ENCODE measurements around the gene NPTX2. TPM values are rescaled to one million over a fixed set of nuclear protein-coding genes. Genes with fewer than 3 reads are reported as not detected.

Gene NPTX2
- total and polyA plus RNA-seq, 10 of the 15 experiments (the other 5 are each of a cell fraction or from before 2014, with no cell fraction given) = 0.04 TPM; not detected in 9

DNA sequence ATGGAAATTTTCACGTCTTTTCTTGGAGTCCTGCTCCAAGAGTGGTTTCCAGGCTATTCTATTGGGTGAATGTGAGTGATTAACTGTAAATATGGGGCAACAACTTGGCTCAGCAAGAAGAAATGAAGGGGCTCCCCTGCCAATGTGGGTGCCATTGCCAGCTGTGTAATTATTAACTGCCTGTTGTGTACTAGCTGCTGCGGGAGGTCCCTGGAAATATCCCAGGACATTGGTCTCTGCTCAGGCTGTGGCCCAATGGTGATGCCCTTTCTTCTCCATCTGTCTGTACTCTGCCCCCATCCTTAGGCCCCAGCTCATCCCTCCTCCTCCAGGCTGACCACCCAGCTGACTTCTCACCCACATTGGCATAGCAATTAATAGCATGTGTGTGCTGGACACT is 29.4 kb downstream of the NPTX2 start:
- Histone ChIP-seq H3K79me2 (ENCODE audit: control insufficient read depth, insufficient read depth, low read length) (no peaks in the 10 kb centered on the region), H3K36me3 (ENCODE audit: control insufficient read depth in 2 of 2, insufficient read depth in 2 of 2, low read length in 1 of 2) (no peaks in the 10 kb centered on the region), H3K27me3 (replicated peaks in 1 of 2; ENCODE audit: control insufficient read depth in 2 of 2, insufficient read depth in 2 of 2, low read length in 1 of 2) (no peaks in the 10 kb centered on the region), H3K27ac (ENCODE audit: control insufficient read depth, insufficient read depth) (no peak overlapping the region), H4K20me1 (ENCODE audit: control insufficient read depth, insufficient read depth) (no peaks in the 10 kb centered on the region), H2AFZ (ENCODE audit: control insufficient read depth, low read depth, low read length) (no peak overlapping the region), H3K4me2 (ENCODE audit: control insufficient read depth, insufficient read depth) (no peak overlapping the region), H3K4me1 (ENCODE audit: control insufficient read depth, insufficient read depth, low read length) (peaks cover 23% of the 10 kb centered on the region), H3K4me3 (no peak overlapping the region), H3K9ac (ENCODE audit: control insufficient read depth, insufficient read depth, low read length) (no peak overlapping the region), H3K9me3 (replicated peaks; ENCODE audit: control insufficient read depth, insufficient read depth, low read length) (no peaks in the 10 kb centered on the region; the same call in 1 of the 3 replicates)
- 8% methylated on average over 2 of the region's 2 CpGs for WGBS (ENCODE audit: insufficient coverage, insufficient replicate concordance, low lambda C conversion rate, missing lambda C conversion rate)
- no peak for FAIRE-seq
- no peak for TF ChIP-seq ZBTB4 (CRISPR knock-in tag; IDR thresholded peaks at IDR 0.05)
- TF ChIP-seq TCF3 (IDR thresholded peaks at IDR 0.05; ENCODE audit: borderline replicate concordance, insufficient read depth, low read depth, low read length) = no peak
- TF ChIP-seq BRCA1 (IDR thresholded peaks at IDR 0.05; ENCODE audit: low read depth, low read length) = no peak
- TF ChIP-seq RFX5 (IDR thresholded peaks at IDR 0.05; ENCODE audit: low read depth, low read length) = no peak
- TF ChIP-seq, protein P1, sequence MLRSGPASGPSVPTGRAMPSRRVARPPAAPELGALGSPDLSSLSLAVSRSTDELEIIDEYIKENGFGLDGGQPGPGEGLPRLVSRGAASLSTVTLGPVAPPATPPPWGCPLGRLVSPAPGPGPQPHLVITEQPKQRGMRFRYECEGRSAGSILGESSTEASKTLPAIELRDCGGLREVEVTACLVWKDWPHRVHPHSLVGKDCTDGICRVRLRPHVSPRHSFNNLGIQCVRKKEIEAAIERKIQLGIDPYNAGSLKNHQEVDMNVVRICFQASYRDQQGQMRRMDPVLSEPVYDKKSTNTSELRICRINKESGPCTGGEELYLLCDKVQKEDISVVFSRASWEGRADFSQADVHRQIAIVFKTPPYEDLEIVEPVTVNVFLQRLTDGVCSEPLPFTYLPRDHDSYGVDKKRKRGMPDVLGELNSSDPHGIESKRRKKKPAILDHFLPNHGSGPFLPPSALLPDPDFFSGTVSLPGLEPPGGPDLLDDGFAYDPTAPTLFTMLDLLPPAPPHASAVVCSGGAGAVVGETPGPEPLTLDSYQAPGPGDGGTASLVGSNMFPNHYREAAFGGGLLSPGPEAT (IDR thresholded peaks at IDR 0.05; ENCODE audit: low read depth) = no peak
- no peak for TF ChIP-seq PBX3 (IDR thresholded peaks at IDR 0.05; ENCODE audit: insufficient replicate concordance, low read depth, low read length)
- TF ChIP-seq ESRRA (IDR thresholded peaks at IDR 0.05; ENCODE audit: low read length) = no peak
- TF ChIP-seq CBX3 (IDR thresholded peaks at IDR 0.05; ENCODE audit: borderline replicate concordance, low read depth) = no peak
- TF ChIP-seq SREBF2 (IDR thresholded peaks at IDR 0.05; ENCODE audit: low read length) = no peak
- no peak for TF ChIP-seq SMAD5 (IDR thresholded peaks at IDR 0.05; ENCODE audit: low read depth)
- TF ChIP-seq IKZF2 (IDR thresholded peaks at IDR 0.05) = no peak
- TF ChIP-seq MTA2 (IDR thresholded peaks at IDR 0.05; ENCODE audit: low read depth) = no peak
- TF ChIP-seq CHD4 (IDR thresholded peaks at IDR 0.05) = no peak
- TF ChIP-seq RELA (IDR thresholded peaks at IDR 0.05; ENCODE audit: borderline replicate concordance, partially characterized antibody) = no peak
- TF ChIP-seq EGR1 (IDR thresholded peaks at IDR 0.05; ENCODE audit: borderline replicate concordance in 1 of 2, low read depth in 2 of 2, low read length in 2 of 2) = no peak
- TF ChIP-seq TCF7 (IDR thresholded peaks at IDR 0.05; ENCODE audit: borderline replicate concordance) = no peak
- no peak for TF ChIP-seq JUNB (IDR thresholded peaks at IDR 0.05)
- TF ChIP-seq, protein P2, sequence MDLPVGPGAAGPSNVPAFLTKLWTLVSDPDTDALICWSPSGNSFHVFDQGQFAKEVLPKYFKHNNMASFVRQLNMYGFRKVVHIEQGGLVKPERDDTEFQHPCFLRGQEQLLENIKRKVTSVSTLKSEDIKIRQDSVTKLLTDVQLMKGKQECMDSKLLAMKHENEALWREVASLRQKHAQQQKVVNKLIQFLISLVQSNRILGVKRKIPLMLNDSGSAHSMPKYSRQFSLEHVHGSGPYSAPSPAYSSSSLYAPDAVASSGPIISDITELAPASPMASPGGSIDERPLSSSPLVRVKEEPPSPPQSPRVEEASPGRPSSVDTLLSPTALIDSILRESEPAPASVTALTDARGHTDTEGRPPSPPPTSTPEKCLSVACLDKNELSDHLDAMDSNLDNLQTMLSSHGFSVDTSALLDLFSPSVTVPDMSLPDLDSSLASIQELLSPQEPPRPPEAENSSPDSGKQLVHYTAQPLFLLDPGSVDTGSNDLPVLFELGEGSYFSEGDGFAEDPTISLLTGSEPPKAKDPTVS (IDR thresholded peaks at IDR 0.05; ENCODE audit: low read depth, low read length) = no peak
- no peak for TF ChIP-seq HDAC6 (IDR thresholded peaks at IDR 0.05; ENCODE audit: unreplicated experiment)
- intact Hi-C loops (cut with micrococcal nuclease; ENCODE audit: unreplicated experiment) = no loop called here
- in situ Hi-C loops (cut with MboI) = no loop called here
- BruUV-seq (replicated peaks) = no TSS peak
- ChIA-PET CTCF (no interaction called here), RAD21 (ENCODE audit: unreplicated experiment) (no interaction called here), POLR2A (no interaction called here), SMC1A (ENCODE audit: uncharacterized antibody, unreplicated experiment) (no interaction called here)
- no peak for ATAC-seq
- DNase-seq (ENCODE audit: low read depth, low spot score) = no peak
